Measurements from ENCODE around the gene ITFG2.

Gene ITFG2

GRCh38 chr12:2795291-2796186 is 16.9 kb upstream of the ITFG2 start:
- peak; percentile 56 for FAIRE-seq
- peak; percentile 96 for DNase-seq (ENCODE audit: low spot score)

GRCh38 chr12:2796187-2796666 is 16.2 kb upstream of the ITFG2 start:
- no peak for FAIRE-seq

GRCh38 chr12:2797721-2798418 is 14.6 kb upstream of the ITFG2 start:
- DNase-seq (ENCODE audit: low spot score) (no peak), FAIRE-seq (no peak)

More at GRCh38 chr12:2796187-2796666, 16.2 kb upstream of the ITFG2 start:
- DNase-seq (ENCODE audit: low spot score): peak; percentile 50

GRCh38 chr12:2800046-2800570 is 12.4 kb upstream of the ITFG2 start:
- DNase-seq (ENCODE audit: low spot score) (no peak), FAIRE-seq (no peak)

- DNase-seq (ENCODE audit: low spot score) (no peak), FAIRE-seq (no peak)
Observed at GRCh38 chr12:2801044-2801783, 11.3 kb upstream of the ITFG2 start.

GRCh38 chr12:2803635-2804392 is 8.7 kb upstream of the ITFG2 start:
- DNase-seq (ENCODE audit: low spot score): no peak
- FAIRE-seq: no peak

GRCh38 chr12:2804393-2805142 is 7.9 kb upstream of the ITFG2 start:
- FAIRE-seq: peak; percentile 23
- no peak for DNase-seq (ENCODE audit: low spot score)

GRCh38 chr12:2805143-2805520 is 7.3 kb upstream of the ITFG2 start:
- DNase-seq (ENCODE audit: low spot score) (no peak), FAIRE-seq (no peak)

- DNase-seq (ENCODE audit: low spot score): no peak
- FAIRE-seq: no peak
Observed at GRCh38 chr12:2806700-2807099, 5.8 kb upstream of the ITFG2 start.

- DNase-seq (ENCODE audit: low spot score) (no peak), FAIRE-seq (no peak)
Observed at GRCh38 chr12:2811801-2812200, 667 bp upstream of the ITFG2 start.

- FAIRE-seq (no peak), DNase-seq (ENCODE audit: low spot score) (peak; percentile 78)
Observed at GRCh38 chr12:2813214-2814185, 1.0 kb downstream of the ITFG2 start.

- FAIRE-seq: no peak
- DNase-seq (ENCODE audit: low spot score): no peak
Observed at GRCh38 chr12:2819810-2820209, 7.3 kb downstream of the ITFG2 start.

GRCh38 chr12:2820432-2820831 is 8.0 kb downstream of the ITFG2 start:
- FAIRE-seq (no peak), DNase-seq (ENCODE audit: low spot score) (no peak)

GRCh38 chr12:2823483-2823882 is 11.0 kb downstream of the ITFG2 start:
- peak; percentile 61 for FAIRE-seq
- no peak for DNase-seq (ENCODE audit: low spot score)

GRCh38 chr12:2824541-2824940 is 12.1 kb downstream of the ITFG2 start:
- DNase-seq (ENCODE audit: low spot score) (no peak), FAIRE-seq (no peak)

GRCh38 chr12:2825132-2825531 is 12.7 kb downstream of the ITFG2 start:
- no peak for FAIRE-seq
- no peak for DNase-seq (ENCODE audit: low spot score)

GRCh38 chr12:2826036-2826435 is 13.6 kb downstream of the ITFG2 start:
- DNase-seq (ENCODE audit: low spot score): no peak
- no peak for FAIRE-seq

GRCh38 chr12:2826721-2827515 is 14.4 kb downstream of the ITFG2 start:
- DNase-seq (ENCODE audit: low spot score) (no peak), FAIRE-seq (no peak)

Data from urothelium cell line (cell line).